ENCODE measurements around the gene FOXL1.

The FOXL1 gene

DNA sequence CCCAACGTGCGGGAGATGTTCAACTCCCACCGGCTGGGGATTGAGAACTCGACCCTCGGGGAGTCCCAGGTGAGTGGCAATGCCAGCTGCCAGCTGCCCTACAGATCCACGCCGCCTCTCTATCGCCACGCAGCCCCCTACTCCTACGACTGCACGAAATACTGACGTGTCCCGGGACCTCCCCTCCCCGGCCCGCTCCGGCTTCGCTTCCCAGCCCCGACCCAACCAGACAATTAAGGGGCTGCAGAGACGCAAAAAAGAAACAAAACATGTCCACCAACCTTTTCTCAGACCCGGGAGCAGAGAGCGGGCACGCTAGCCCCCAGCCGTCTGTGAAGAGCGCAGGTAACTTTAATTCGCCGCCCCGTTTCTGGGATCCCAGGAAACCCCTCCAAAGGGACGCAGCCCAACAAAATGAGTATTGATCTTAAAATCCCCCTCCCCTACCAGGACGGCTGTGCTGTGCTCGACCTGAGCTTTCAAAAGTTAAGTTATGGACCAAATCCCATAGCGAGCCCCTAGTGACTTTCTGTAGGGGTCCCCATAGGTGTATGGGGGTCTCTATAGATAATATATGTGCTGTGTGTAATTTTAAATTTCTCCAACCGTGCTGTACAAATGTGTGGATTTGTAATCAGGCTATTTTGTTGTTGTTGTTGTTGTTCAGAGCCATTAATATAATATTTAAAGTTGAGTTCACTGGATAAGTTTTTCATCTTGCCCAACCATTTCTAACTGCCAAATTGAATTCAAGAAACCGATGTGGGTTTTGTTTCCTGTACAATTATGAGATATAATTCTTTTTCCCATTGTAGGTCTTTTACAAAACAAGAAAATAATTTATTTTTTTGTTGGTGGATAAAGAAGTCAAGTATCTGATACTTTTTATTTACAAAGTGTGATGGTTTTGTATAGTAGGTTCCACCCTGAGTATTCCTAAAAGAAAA, 9.4 kb upstream of the FOXL1 start:
- no peak for DNase-seq

DNA sequence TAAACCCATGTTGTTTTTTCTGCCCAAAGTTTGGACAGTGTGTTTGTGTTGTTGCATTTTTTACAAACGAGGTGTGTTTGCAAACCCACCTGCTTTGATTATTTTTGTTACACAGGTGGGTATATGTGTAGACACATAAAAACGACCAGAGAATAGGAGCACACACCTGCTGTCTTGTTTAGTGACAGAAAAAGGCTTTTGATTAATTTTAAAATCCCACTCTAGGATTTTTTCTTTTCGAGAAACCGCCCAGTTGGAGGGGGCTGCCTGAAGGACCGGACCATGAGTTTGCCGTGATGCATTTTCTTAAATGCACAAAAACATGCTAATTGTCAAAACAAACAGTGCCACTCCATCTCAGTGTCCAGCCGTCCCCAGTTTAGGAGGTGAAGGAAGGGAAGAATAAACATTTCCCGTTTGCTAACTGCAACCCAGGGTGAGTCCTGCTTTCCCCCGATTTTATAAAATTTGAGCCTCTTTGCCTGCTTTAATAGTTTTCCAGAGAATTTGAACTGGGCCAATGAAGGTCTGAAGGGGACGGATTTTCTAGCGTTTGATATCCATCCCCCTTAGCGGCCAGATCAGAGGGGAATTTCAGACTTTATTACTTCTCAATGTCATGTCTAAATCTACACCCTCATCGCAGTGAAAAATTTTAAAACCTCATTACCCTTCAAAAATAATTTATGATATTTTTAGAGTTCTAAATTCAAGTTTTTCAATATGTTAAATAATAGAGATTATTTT, 8.5 kb upstream of the FOXL1 start:
- no peak for DNase-seq

DNA sequence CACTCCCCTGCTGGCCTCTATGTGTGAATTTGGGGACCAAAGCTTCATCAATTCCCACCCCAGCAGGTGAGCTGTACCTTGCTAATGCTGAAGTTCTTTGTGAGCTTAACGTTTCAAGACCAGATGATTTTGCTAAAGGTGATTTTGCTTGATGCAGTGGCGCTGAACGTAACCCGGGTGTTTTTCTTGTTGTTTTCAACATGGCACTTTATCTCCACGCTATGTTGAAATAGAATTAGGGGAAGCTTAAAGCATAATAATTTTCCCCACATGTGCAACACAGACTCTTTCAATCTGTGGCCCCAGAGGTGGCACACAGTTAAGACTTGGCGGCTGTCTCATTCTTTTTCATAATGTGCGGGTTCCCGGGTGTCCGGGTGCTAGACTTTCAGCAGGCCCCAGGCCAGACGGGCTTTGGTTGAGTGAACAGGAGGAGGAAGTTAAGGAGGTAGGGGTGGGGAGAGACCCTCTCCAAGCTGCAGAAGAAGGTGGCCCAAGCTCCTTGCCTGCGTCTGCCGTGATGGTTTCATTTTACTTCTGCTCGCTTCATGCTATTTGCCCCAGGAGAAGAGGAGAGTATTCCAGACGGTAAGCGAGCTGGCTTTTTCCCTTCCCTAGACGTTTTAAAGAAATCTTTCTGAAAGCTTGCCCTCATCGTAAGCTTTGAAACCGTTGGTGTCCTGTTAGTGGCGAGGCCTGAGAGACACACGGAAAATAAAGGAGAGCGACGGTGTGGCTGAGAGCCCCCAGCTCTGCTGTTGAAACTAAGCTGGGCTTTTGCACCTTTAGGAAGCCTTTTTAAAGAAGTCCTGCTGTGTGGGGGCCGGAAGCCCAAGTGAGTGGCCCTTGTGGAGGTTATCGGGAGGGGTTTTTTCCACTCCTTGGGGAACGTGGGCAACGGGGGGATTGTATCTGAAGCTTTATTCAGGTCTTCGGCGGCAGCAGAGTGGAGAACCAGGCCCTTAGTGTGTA, 7.5 kb upstream of the FOXL1 start:
- no peak for DNase-seq

DNA sequence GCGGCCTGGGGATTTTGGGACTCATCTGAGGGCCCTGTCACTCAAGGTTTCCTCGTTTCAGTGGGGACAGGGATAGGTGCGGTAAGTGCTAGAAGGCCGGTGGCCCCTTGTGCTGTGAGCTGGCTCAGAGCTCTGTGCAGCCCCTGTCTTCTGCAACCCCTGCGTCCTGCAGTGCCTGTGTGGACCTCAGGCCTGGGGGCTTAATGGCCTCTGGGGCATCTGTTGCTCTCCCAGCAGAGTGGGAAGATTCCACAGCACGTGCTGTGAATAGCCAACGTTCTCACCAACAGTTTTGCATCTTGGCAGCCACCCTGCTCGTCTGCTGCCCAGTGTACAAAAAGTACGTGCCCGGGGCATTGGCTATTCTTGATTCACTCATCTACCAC, 6.8 kb upstream of the FOXL1 start:
- DNase-seq: no peak

DNA sequence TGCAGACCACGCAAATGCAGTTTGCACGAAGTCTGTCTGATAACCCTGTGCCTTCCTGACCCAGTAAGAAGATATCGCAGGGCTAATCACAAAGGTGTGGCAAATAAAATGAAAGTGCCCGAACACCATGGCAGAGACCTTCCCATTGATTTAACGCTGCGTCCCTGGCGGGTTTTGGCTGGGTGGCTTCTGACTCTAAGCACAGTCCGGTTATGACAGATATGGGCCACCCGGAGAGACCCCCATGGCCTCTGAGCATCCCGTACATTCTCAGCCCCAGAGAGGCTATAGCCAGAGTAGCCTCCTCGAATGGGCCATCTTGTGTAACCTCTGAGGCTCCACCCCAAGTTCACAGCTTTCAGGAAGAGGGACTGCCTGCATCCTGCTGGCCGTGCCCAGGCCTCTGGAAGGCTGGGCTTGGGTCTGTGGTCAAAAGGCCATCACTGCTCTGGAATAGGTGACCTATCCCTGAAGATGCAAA, 6.3 kb upstream of the FOXL1 start:
- DNase-seq: no peak

DNA sequence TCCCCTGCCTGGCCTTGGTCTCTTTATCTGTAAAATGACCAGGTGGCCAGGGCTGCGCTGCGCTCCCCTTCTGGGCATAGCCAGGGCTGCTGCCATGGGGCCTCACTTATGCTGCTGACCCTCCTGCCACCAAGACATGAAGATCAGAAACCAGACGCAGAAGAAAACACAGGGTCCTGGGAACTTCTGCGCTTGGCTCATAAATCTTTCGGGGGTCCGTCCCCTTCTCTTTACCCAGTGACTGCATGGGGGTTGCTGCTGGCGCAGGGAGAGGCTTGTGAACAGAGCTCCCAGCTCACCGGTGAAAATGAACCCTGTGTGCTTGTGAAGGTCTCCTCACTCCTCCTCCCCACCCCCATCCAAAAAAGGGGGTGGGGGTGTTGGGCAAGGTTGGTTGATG, 5.7 kb upstream of the FOXL1 start:
- DNase-seq: no peak

DNA sequence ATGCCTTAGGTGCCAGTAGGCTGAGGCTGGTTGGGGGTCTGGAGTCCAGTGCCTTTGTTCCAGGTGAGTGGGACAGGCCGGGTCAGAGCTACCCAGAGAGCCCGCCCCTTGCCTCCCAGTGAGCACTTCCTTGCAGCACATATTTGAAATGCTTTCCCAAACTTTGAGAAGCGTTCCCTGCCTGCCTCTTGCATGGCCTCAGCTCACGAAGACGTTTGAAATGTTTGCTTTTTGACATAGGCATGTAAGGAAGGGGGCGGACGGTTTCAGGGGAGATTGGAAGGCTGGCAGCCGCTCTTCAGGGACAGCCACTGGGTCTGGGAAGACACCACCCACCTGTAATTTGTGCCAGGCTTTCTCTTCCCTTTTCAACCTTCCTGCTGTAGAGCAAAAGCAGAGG, 5.1 kb upstream of the FOXL1 start:
- peak; percentile 72 for DNase-seq

DNA sequence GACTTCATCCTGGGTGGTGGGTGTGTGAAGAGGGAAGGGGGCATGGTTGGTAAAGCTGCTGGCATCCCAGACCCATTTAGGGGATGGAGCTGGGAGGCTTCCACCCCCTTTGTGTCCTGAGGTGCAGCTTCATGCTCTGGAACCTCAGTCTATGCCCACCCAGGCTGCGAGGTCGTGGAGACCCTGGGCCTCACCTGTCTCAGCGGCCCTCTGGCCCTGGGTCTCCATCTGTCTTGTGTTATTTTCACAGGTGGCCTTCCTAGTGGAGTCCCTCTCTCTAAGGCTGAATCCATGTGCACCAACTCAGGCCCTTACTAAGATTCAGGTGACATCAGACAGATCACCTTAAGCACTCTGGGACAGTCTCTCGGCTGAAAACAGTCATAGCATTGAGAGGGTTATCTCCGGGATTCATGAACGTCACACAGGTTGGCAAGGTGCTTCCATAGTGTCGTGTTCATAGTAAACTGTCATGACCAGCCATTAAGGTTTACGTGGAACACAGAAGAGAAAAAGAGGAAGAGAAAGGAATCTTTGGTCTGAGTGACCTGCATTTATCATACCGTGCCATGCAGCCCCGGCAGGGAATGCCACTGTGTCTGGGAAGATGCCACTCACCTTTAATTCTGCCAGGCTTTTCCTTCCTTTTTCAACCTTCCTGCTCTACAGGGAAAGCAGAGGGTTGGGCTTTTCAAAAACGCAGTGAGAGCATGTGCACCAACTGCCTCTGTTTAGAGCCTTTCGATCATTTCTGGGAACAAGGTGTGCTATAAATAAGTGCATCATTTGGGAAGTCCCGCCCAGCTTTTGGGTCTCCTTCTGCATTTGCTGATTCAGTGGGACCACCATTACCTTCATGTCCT, 4.5 kb upstream of the FOXL1 start:
- DNase-seq: no peak

DNA sequence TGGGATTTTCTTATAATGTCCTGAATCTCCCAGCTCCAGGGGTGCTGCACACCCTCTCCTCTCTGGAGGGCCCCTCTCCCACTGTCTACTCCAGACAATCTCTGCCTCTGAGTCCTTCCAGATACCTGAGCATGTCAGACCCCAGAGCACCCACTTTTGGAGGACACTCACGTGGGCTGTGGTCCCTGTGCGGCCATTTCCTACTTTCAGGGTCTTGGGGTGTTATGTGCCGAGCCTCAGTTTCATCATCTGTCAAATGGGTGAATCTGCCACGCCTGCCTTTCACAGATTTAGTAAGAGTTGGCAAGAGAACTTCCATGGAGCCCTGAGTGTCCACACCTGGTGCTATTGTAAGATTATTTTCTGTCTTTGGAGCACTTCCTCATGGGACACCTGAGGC, 3.7 kb upstream of the FOXL1 start:
- no peak for DNase-seq

DNA sequence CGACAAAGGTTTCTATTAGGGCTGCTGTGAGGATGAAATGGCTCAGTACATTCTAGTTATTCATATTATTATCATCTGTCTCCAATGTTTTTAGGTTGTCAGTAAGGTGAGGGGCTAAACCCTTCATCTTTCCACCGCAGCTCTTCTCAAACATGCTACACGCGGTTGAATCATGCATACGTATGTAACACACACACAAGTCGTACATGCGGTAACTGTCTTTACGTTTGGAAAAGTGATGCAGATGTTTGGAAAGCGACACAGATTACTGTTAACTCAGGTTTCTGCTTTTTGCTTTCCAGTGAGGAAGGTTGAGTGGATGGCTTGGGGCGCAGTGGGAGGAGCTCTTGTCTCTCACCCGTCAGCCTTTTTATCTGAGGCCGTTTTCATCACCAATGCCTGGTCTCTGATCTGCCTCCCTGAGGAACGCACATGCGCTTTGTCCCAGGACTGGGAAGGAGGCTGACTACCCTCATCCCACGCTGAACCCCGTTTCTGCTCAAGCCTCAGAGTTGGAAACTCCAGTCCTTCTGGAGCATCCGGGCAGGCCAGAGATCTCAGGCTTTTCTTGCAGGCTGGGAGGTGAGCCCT, 3.2 kb upstream of the FOXL1 start:
- DNase-seq: no peak

DNA sequence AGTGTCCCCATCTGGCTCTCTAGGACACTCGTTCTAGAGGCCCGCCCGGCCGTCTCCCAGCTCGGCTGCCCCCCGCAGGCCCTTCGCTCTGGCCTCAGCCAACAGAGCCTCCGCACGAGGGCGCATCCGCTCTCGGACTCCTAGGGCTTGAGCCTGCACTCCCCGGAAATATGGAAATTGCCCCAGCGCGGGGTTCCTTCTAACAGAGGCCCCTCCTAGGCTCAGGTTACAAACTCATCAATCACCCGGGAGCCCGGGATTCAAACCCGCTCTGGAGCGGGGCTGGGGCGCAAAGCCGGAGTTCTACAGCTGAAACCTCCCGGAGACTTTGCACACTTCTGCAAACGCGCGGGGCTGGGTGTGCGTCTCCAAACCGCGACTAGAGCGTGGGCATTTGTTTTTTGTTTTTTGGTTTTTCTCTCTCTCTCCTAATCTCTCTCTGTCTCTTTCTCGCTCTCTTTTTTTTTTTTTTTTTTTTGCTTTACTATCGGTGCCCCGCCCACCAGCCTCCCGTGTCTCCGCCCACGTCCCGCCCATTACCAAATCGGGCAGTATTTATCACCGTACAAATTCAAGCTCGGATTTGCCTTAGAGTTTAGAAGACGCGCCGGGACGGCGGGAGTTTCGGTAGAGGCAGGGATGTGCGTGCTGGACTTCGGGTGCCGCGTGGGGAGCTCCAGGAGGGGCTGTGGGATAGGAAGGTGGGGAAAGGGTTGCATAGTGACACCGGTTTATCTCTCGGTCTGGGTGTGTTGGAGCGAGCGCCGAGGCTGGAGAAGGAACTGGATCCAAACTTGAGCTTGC, 2.4 kb upstream of the FOXL1 start:
- DNase-seq: peak; percentile 98

DNA sequence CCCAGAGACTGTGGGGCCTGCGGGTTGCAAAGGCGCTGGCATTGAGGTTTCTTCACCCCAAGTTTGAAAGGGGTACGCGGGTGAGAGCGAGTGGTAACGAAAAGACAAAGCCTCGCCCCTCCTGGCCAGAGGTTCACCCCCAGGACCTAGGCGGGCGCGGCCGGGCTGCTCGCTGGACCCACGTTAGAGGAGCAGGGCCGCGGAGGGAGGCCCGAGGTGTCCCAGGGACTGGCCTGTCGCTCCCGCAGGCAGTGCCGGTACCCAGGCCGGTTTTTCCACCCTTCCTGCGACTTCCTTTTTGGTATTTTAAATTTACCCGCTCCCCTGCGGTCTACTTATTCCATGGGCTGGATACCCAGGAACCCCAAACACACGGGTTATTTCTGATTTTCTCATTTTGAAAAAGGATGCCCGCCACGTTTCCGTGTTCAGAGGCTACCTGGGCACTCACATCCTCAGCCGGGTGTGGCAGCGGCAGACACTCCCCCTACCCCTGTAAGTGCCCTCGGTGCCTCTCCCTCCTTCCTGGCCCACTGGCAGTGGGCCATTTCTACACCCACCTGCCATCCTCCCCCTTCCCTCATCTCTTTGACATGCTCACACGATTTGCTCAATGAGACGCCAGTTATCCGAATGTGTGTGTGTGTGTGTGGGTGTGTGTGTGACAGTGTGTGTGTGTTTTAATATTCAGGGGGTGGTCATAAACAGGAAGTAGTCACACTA, 1.6 kb upstream of the FOXL1 start:
- DNase-seq: no peak

DNA sequence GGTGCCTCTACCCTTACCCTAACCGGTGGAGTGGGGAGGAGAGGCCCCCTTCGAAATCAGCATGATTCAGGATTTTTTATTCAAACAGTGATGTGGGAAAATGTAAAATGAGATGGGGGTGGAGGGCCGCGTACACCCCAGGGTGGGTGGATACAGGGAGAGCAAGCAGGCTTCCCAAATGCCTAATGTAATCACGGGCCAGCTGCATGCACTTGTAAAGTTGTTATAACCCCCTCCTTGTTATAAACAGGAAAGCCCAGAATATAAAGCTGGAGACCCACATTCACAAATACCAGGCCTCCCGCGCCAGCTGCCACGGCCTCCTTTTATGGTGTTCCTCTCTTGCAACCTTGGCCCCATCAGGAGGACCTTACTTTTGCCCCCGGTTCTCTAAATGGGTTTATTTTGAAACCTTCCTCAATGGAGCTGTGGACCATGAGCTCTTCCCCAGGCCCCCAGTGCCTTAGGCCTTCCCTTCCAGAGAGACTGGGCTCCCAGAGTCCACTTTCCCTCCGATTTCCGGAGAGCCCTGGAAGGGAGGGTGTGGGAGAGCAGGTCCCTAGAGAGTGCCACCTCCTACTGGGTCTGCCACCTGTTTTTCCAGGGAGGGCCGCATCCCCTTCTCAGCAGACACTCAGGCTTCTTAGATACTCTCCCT, 906 bp upstream of the FOXL1 start:
- no peak for DNase-seq

DNA sequence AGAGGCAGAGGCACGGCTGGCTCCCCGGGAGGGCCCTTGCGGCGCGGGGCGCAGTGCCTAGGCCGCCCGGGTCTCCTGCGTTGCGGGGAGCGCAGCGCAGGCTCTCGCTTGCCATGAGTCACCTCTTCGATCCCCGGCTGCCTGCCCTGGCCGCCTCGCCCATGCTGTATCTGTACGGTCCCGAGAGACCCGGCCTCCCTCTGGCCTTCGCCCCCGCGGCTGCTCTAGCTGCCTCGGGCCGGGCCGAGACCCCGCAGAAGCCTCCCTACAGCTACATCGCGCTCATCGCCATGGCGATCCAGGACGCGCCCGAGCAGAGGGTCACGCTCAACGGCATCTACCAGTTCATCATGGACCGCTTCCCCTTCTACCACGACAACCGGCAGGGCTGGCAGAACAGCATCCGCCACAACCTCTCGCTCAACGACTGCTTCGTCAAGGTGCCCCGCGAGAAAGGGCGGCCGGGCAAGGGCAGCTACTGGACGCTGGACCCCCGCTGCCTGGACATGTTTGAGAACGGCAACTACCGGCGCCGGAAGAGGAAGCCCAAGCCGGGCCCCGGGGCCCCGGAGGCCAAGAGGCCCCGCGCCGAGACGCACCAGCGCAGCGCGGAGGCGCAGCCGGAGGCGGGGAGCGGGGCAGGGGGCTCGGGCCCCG, 390 bp downstream of the FOXL1 start:
- peak; percentile 71 for DNase-seq

DNA sequence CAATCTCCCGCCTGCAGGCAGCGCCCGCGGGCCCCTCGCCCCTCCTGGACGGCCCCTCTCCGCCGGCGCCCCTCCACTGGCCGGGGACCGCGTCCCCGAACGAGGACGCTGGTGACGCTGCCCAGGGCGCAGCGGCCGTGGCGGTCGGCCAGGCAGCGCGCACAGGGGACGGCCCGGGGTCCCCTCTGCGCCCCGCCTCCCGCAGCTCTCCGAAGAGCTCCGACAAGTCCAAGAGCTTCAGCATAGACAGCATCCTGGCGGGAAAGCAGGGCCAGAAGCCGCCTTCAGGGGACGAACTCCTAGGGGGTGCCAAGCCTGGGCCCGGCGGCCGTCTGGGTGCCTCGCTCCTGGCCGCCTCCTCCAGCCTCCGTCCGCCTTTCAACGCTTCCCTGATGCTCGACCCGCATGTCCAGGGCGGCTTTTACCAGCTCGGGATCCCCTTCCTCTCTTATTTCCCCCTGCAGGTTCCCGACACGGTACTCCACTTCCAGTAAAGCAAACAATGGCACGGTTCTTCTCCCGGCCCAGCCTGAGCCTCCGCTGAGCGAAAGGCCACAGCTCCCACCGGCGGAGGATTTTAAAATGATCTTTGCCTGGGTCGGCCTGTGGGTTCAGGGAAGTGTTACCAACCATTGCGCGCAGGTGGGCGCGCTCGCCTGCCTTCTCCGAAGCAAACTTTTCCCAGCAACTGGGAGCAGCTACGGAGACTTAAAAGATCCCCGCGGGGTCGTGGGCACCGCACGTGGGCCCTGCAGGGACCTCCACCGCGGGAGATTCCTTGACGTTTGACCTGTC, 1.1 kb downstream of the FOXL1 start:
- no peak for DNase-seq

DNA sequence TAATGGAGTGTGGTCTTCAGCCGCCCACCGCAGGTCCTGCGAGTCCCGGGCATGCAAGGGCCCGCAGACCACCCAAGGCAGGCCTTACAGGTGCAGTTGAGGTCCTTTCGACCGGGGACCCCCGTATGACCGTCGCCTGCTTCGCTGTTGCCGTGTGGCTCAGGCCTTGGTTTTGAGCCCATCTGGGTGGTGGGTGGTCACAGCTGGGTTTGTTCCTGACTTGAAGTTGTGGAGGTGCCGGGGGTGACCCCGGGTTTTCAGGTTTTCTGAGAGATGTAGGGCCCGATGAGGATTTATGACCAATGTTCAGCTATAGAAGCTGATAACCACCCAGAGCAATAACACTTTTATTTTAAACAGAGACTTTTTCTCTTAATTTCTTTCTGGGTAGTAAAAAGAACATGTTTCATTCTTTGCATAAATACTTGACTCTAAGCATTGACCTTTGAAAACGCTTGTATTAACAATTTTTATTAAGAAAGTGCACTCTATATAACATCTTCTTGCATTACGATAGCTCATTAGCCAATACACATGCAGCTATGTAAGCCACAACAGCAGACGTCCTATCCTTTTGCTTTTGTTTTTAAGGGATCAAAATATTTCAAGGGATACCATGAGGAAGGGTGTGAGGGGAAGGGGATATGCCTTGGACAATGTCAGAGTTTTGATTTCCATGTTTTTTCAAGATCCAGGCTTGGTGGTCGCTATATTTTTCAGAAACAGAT, 1.9 kb downstream of the FOXL1 start:
- no peak for DNase-seq

DNA sequence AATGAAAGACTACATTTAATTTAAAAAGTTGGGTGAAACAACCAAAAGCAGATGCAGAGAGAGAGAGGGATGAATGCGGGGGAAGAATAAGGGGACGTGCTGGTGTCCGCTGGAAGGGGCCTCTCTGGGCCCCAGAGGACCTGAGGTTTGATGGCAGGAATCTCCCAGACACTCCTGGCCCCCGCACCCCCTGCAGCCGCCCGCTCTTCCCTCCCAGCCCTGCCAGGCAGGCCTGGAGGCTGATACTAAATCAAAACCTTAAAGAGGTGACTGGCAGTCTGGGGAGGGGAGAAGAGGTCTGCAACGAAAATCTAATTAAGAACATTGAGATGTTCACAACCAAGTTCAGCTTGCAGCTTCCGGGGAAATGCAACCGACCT, 2.4 kb downstream of the FOXL1 start:
- no peak for DNase-seq

Measured in fibroblast of skin of abdomen (primary cell).